GM23338 (cell line): Measurements from ENCODE around the gene FBXW11. TPM values are rescaled to one million over a fixed set of nuclear protein-coding genes. Genes with fewer than 3 reads are reported as not detected.

Experiments used
- ATAC-seq: fragments of 200-7000 bp; cut with Tn5 transposase; 3 replicates; pipeline ENCODE4 v1.9.1; 2020
- DNase-seq: peaks from one replicate; pipeline ENCODE4 v3.0.0-alpha.2; 2015; ENCODE audit warnings: low spot score
- H2AFZ ChIP-seq: fragments of 200-600 bp; sonication (generic); 2 replicates; pipeline ENCODE4 v1.8.0; 2016; ENCODE audit warnings: antibody characterized with exemption, mild to moderate bottlenecking, moderate library complexity
- H3F3A ChIP-seq: fragments of 200-600 bp; sonication (generic); replicated peaks from 2 replicates; pipeline ENCODE4 v1.8.0; 2017; ENCODE audit warnings: antibody characterized with exemption, mixed run types, low read depth
- H3K27ac ChIP-seq: fragments of 200-600 bp; sonication (generic); 2 replicates; pipeline ENCODE4 v1.6.1; 2016; ENCODE audit warnings: low read depth
- H3K27me3 ChIP-seq: fragments of 200-600 bp; sonication (generic); 2 replicates; pipeline ENCODE4 v1.8.0; 2016; ENCODE audit warnings: mild to moderate bottlenecking, mixed run types, moderate library complexity; ENCODE audit not compliant: insufficient read depth
- H3K36me3 ChIP-seq: fragments of 200-600 bp; sonication (generic); 2 replicates; pipeline ENCODE4 v1.8.0; 2016; ENCODE audit warnings: mild to moderate bottlenecking; ENCODE audit not compliant: insufficient read depth
- H3K4me1 ChIP-seq: fragments of 200-600 bp; sonication (generic); 2 replicates; pipeline ENCODE4 v1.8.0; 2016; ENCODE audit warnings: mild to moderate bottlenecking, moderate library complexity; ENCODE audit not compliant: insufficient read depth
- H3K4me2 ChIP-seq: fragments of 200-600 bp; sonication (generic); 2 replicates; pipeline ENCODE4 v1.7.1; 2017; ENCODE audit warnings: mixed run types
- H3K4me3 ChIP-seq: fragments of 200-600 bp; sonication (generic); 2 replicates; pipeline ENCODE4 v1.6.1; 2016; ENCODE audit warnings: mixed run types
- H3K79me2 ChIP-seq: fragments of 200-600 bp; sonication (generic); replicated peaks from 2 replicates; pipeline ENCODE4 v1.8.0; 2017; ENCODE audit warnings: mild to moderate bottlenecking; ENCODE audit not compliant: insufficient read depth
- H3K9me2 ChIP-seq: fragments of 200-600 bp; sonication (generic); 2 replicates; pipeline ENCODE4 v1.8.0; 2017; ENCODE audit not compliant: insufficient read depth
- H4K20me1 ChIP-seq: fragments of 200-600 bp; sonication (generic); replicated peaks from 2 replicates; pipeline ENCODE4 v1.8.0; 2017; ENCODE audit warnings: mild to moderate bottlenecking; ENCODE audit not compliant: insufficient read depth
- H3K27ac Mint-ChIP-seq: 2 replicates; pipeline ENCODE4 v1.8.0; 2020; ENCODE audit warnings: inconsistent platforms, mild to moderate bottlenecking, moderate library complexity, mixed read lengths
- H3K27me3 Mint-ChIP-seq: 3 replicates; pipeline ENCODE4 v1.8.0; 2022; ENCODE audit warnings: low read depth, mild to moderate bottlenecking, moderate library complexity, mixed read lengths, inconsistent platforms; ENCODE audit not compliant: insufficient read depth, poor library complexity
- H3K36me3 Mint-ChIP-seq: 3 replicates; pipeline ENCODE4 v1.8.0; 2021; ENCODE audit warnings: low read depth, mild to moderate bottlenecking, inconsistent platforms, moderate library complexity, mixed read lengths
- H3K4me1 Mint-ChIP-seq: 3 replicates; pipeline ENCODE4 v1.8.0; 2020; ENCODE audit warnings: mild to moderate bottlenecking, inconsistent platforms, mixed read lengths
- H3K4me3 Mint-ChIP-seq: 3 replicates; pipeline ENCODE4 v1.8.0; 2021; ENCODE audit warnings: moderate library complexity, mild to moderate bottlenecking, inconsistent platforms, mixed read lengths
- H3K9me3 Mint-ChIP-seq: 3 replicates; pipeline ENCODE4 v1.8.0; 2020; ENCODE audit warnings: moderate library complexity, mild to moderate bottlenecking, inconsistent platforms, mixed read lengths
- CREB1 ChIP-seq: fragments of 250-450 bp; sonication (Bioruptor Pico); IDR thresholded peaks from 2 replicates; pipeline ENCODE4 v1.5.0; 2020; ENCODE audit warnings: low read depth, mild to moderate bottlenecking, moderate library complexity
- REST ChIP-seq: IDR thresholded peaks from one replicate; pipeline ENCODE4 v1.6.1; 2018; ENCODE audit warnings: antibody characterized with exemption; ENCODE audit not compliant: unreplicated experiment
- polyA plus RNA-seq: library from polyadenylated mRNA; unstranded; fragments of >200 nt; fragmentation: Nextera tagmentation; extraction: Ambion mirVana; gene quantifications from 2 replicates; pipeline ENCODE4 v1.2.1, GENCODE V29; 2016
- total RNA-seq: library from RNA; depleted of rRNA; stranded (reverse); fragments of >200 nt; shearing (Covaris generic); gene quantifications from 2 replicates; pipeline ENCODE4 v1.2.3, GENCODE V29; 2014

The FBXW11 gene
- total and polyA plus RNA-seq, 2 experiments from 2014 or later, result 45.0 to 88.0 TPM

- H3K4me3 Mint-ChIP-seq, result no peak overlapping the region
- H3K27ac Mint-ChIP-seq, result no peak overlapping the region
- 0 out of 2 replicates have a peak, but pooled peaks cover 4% of the 10 kb centered on the region for H3K36me3 ChIP-seq
- H3K27ac ChIP-seq, result no peak overlapping the region
- peaks cover 27% of the 10 kb centered on the region for H3K4me1 Mint-ChIP-seq
- no peak overlapping the region for H3K4me3 ChIP-seq
- H4K20me1 ChIP-seq, result peaks cover 47% of the 10 kb centered on the region
- DNase-seq (no peak), ATAC-seq (no peak)
- H3K36me3 Mint-ChIP-seq, result no peaks in the 10 kb centered on the region; the same call in 1 of the 3 replicates
- H3K9me3 Mint-ChIP-seq, result no peaks in the 10 kb centered on the region
- no peak overlapping the region for H3K4me2 ChIP-seq
- peaks cover 66% of the 10 kb centered on the region for H3K79me2 ChIP-seq
- H3K4me1 ChIP-seq, result peaks cover 20% of the 10 kb centered on the region
- H2AFZ ChIP-seq, result no peak overlapping the region
- peaks cover 5% of the 10 kb centered on the region for H3K27me3 Mint-ChIP-seq
- H3K9me2 ChIP-seq, result no peaks in the 10 kb centered on the region
- no peaks in the 10 kb centered on the region for H3K27me3 ChIP-seq
- TF ChIP-seq REST, result peak; percentile 63
- no peak for TF ChIP-seq CREB1 (CRISPR knock-in tag)
- no peaks in the 10 kb centered on the region for H3F3A ChIP-seq
These were observed 104.7 kb downstream of the FBXW11 start for GRCh38 chr5:171901764-171902163.

DNA sequence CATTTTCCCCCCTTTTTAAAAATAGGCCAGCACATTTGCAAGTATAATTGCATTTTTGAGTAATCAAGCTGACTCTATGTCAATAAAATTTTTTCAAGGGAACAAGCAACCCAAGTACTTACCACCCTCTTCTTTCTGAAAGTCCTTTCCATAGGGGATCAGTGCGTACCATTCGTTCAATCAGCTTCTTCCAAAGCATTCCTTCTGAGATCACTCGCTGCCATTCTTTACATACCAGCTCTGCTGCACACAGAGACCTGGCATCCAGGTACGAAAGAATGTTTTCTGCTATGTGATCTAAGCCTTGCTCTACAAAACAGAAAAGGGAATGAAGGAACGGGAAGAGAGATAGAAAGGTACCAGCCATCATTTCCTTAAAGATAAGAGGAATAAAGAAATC lies 106.6 kb downstream of the FBXW11 start:
- 0 out of 2 replicates have a peak, but pooled peaks cover 4% of the 10 kb centered on the region for H3K36me3 ChIP-seq
- H3K27ac ChIP-seq, result no peak overlapping the region
- H3K4me1 ChIP-seq, result peaks cover 5% of the 10 kb centered on the region; the same call in 1 of the 2 replicates
- no peaks in the 10 kb centered on the region for H3K9me2 ChIP-seq
- Mint-ChIP-seq H3K27ac (peak overlapping the region; percentile 59), H3K4me1 (peaks cover 13% of the 10 kb centered on the region), H3K9me3 (no peaks in the 10 kb centered on the region), H3K36me3 (no peaks in the 10 kb centered on the region; the same call in 1 of the 3 replicates), H3K27me3 (peaks cover 5% of the 10 kb centered on the region), H3K4me3 (no peak overlapping the region)
- TF ChIP-seq REST, result no peak
- peaks cover 36% of the 10 kb centered on the region; the same call in 1 of the 2 replicates for H4K20me1 ChIP-seq
- no peak overlapping the region for H3K4me2 ChIP-seq
- H3K79me2 ChIP-seq, result peaks cover 50% of the 10 kb centered on the region
- H3F3A ChIP-seq, result no peaks in the 10 kb centered on the region
- DNase-seq, result peak; percentile 75
- H3K4me3 ChIP-seq, result no peak overlapping the region
- no peaks in the 10 kb centered on the region for H3K27me3 ChIP-seq
- peak; percentile 87 for ATAC-seq
- no peak overlapping the region for H2AFZ ChIP-seq
